Measurements from ENCODE around the gene OGA.
"Not testable (repeated sequence)": the region's sequence is repeated elsewhere in the genome, so short reads cannot be mapped to it uniquely, and the experiment has no call there.

Gene OGA

DNA sequence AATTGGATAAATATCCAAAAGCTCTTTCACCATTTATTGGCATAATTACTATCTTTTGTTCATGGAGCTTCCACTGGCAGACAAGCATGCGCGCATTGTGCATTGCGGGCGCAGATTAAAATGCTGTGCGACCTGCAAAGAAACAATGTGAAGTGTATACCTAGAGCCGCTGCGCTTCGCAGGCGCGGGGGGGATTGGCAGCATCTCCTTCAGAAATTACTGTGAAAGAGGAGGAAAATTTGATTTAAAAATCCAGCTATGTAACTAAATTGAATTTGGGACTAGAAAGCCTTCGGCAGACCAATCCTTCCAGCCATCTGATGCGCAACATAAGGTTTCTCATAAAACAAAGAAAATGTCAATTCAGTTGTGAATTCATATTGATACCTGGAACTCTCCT, 24.7 kb downstream of the OGA start:
- no peak for DNase-seq

DNA sequence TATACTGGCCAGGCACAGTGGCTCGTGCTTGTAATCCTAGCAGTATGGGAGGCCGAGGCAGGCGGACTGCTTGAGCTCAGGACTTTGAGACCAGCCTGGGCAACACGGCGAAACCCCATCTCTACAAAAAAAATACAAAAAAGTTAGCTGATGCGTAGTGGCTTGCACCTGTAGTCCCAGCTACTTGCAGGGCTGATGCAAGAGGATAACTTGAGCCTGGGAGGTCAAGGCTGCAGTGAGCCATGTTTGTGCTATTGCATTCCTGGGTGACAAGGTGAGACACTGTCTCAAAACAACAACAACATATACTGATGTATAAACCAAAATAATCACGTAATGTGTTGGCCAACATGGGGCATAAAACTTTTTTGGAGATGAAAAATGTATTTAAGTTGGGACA, 28.6 kb downstream of the OGA start:
- DNase-seq, result no peak

DNA sequence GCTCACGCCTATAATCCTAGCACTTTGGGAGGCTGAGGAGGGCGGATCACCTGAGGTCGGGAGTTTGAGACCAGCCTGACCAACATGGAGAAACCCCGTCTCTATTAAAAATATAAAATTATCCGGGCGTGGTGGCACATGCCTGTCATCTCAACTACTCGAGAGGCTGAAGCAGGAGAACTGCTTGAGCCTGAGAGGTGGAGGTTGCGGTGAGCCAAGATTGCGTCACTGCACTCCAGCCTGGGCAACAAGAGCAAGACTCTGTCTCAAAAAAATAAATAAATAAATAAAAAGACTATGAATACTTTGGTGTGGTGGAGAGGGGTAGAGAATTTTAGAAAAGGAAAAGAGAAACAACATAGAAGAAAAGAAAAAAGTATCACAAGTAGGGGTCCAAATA, 29.0 kb downstream of the OGA start:
- not testable (repeated sequence) for DNase-seq

DNA sequence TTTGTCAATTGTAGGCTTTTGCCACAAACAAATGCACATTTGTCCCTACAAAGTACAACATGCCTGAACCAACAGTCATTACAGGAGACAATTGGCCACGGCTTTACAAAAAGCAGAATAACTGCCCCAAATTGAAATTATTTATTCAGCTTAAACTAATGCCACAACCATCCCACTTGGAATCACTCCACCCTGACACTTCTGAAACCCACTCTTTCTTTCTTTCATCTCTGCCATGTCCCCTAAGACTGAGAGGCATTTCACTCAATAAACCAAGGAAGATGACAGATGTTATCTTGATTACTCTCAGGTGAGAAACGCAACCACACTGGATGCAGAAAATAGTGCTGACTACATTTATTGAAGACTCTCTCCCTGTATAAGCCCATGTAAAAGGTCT, 32.4 kb downstream of the OGA start:
- DNase-seq, result no peak

DNA sequence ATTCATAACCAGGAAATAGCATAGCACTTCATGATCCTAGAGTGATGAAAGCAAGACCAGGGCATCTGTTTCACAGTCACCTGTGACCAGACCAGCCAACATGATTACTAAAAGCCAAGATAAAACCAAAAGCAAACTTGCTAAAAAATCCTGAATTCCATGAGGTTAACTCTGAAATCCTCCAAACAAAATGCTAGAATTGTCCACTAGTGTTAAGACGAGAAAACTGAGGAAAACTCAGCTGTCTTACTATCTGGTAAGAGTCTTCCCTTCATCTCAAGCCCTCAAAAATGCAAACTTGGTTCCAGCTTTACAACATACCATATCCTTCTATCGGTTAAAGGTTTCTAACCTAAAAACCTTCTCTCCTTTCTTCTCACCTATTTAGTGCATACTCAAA, 33.7 kb downstream of the OGA start:
- DNase-seq, result no peak

DNA sequence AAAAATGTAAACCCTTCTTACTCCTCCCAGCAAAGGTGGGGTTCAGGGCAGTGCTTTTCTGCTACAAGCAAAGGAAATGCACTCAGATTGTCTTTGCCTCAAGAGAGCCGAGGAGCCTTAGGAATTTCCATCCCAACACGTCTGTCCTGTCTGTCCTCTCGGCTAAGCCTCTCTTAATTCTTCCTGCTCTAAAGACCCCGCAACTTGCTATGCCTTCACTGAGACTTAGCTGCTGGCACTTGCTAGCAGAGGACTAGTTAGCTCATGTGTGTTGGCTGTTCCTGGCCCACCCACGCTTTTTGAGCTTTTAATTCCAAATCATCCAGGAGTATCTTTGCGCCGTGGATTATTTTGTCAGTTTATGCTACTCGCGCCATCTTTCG, 34.5 kb downstream of the OGA start:
- no peak for DNase-seq

DNA sequence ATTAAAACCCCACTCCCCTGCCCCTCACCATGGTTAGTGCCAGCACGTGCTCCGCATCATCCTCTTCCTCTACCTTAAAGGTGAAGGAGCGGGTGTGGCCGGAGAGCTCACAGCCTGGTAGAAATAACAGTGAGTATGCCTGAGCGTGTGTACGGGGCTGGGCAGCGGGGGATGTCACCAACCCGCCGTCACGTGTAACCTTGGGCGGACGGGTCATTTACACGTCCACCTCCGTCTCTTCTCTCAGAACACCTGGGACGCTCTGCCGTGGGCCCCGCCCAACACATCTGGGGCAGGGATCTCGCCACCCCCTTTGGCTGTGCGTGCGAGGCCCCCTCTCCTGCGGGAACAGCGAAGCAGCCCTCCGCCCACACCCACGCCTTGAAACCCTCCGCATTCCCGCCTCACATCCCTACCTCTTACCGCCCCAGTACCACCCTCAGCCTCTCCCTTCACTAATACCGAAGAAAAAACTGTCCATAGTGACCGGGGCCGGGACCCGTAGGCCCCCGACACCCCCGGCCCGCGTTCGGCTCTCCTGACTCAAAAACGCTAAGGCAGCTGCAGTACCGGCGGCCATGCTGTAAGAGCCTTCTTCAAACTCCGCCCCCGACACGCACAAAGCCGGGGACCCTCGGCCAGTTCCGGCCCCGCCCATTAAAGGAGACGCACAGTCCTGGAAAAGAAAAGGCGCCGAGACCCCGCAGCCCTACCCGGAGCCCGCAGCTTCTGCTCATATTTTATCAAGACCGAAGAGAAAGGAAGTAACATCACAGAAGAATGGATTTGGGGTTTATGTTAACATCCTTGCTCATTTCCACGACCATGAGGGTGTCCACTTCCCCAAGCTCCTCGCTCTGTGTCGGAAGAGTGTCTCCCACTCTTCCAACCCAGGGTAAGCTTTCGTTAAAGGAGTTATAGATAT, 35.2 kb downstream of the OGA start, which contains the start of gene NPM3:
TSS of gene NPM3 (minus strand) at position 636 of the 925 bp plus-strand sequence. CDS start at position 580, 56 bp downstream.
- DNase-seq, result peak; percentile 73

DNA sequence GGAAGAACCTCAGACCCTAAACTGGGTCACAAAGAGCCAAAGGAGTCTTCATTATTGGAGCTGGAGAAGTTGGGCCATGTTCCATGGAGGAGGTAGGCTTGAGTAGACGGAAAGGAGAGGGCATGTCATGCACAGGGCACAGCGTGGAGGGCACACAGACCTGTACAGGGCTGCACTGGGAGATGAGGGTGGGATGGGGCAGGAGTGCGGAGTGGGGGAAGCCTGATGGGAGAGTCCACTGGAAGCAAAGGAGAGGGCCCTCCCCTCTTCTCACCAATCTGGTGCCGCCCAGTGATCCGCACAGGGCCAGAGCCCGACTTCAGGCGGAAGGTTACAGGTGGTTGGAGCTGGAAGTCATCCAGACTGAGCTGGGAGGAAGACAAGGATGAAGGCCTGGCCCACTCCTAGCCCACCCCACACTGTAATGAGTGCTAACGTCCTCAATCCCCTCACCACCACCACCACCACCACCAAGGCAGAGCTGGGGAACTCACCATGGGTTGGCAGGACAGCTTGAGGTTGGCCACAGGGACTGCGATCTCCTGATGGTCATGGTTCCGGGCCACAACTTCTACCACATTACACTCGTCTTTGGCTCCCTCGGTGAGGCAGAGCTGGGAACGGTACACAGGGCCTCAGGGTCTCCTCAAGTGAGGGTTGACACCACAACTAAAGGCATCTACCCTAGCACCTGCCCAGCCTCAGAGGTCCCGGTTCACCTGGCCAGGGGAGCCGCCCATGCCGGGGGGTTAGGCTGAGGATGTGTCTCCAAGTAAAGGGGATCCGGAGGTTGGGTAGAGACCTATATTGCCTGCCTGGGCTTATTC, 36.0 kb downstream of the OGA start:
- DNase-seq, result no peak

DNA sequence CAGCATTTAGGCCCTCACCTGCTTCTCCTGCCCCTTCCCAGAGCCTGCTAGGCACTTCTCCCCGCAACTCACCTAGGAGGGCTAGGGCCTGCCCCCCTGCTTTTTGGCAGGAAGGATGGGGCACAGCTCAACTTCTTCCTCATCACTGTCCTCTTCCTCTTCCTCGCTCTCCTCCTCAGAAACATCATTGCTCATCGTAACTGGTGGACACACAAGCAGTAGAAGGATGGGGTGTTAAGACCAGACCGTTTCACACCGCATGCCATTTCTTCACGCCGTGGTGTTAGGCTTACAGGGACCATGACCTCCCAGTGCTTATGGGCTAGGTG, 36.6 kb downstream of the OGA start:
- no peak for DNase-seq

DNA sequence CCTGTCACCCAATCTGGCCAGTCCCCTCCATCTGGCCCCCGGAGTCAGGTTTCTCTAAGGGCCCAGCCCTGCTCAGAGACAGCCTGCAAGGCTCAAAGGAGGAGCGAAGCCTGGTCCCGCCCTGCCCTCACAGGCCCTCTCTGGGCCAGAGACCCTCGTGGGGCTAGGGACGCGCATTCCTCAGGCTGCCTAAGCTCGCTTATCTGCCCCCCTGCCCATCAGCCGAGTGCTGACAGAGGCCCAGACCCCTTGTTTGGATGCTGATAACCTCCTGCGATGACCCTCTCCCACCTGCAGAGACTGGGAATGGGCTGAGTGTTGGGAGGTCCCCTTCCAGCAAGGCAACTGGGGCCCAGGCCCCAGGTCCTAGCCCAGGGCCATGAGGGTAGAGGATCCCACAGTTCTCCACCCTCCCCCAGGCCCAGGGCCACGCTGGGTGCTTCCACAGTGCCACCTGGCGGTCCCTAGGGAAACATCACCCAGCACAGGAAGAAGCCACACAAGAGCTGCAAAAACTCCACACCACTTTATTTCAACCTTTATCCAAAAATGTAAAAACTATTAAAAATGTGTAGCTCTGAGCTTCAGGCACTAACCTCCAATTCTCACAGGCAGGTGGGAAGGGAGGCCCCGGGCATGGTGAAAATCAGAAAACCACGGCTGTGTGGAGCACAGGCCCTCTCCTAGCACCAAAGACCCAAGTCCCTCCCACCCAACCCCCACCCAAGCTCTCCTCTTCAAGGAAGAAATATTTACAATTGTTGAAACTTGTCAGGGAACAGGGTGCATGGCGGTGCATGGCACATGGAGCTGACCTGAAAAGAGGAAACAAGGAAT, 37.2 kb downstream of the OGA start:
- peak; percentile 70 for DNase-seq

DNA sequence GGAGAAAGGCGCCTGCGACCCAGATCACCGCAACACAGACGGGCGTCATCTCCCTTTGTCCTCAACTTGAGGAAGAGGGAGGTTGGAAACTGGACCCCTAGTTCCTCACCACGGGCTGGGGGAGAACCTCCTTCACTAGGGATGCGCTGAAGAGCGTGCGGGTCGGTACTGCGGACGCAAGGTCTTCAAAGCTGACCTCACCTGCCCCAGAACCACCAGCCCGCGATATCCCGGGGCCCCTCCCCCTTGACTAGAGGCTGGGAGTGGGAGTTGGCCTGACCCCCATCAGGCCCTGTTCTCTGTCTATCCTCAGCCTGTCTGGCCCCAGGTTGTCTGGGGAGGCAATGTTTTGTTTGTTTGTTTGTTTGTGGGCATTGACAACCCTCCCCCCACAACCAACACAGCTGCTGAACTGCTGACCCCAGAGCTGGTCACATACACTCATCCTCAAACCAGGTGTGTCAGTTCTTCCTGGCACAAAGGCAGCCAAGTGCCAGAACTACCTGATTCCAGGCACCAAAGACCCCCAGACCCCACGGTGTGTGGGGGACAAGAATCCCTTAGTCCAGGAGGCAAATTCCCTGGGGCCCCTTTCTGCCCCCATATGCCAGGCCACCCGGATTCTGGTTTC, 37.9 kb downstream of the OGA start:
- no peak for DNase-seq

DNA sequence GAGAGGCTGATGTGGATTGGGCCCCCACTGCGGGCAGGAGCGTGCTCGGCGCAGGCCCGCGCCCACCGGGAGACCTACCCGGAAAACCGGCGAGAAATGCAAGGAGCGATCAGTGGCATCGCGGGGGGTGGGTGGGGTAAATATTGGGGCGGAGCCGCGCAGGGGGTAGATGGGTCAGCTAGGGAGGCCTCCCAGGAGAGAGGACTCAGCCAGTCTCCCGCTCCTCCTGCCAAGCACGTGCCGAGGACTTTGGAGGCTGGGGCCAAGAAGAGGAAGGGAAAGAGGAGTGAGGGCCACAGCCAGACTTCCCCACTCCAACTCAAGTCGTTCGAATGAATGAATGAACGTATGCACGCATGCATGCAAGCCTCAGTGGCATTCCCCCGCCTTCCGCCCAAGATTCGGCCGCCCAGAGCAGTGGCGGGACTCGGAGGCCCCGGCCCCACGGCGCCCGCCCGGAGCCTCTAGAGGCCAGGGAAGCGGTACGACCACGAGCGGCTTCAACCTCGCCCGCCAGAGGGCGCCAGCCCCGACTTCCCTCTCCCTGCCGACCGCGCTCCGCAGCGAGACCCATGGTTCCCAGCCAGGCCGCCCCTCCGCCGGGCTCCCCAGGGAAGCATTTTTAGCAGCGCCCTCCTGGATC, 38.6 kb downstream of the OGA start:
- peak; percentile 57 for DNase-seq

DNA sequence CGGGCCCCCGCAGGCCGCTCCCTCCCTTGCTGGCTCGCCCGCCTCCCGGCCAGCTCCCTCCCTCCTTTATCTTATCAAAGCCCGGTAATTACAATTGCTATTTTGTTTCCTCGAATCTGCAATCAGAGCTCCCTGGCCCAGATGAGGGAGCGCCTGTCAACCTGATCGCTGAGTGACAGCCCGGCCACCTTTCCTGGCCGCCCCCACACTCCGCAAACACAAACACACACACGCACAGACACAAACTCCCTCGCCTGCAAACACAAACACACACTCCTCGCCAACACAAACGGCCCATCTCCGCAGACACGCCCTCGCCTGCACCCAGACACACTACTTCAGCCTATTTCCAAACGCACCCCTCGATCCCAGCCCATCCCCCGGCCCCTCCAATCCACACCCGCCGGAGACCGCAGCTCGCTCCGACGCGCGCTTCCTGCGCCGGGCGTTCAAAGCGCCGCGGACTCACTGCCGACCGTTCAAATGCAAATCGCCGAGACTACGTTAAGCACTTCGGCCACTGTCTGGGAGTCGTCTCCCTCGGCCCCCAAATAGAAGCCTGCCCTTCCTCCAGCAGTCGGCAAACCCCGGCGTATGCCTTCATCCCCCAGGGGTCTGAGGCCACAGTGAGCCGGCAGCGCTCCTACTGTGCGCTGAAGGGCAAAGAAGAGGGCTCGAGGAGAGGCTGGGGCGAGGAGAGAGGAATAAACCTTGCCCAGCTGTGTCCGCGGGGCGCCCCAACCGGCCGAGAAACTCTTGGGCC, 39.3 kb downstream of the OGA start:
- peak; percentile 69 for DNase-seq

DNA sequence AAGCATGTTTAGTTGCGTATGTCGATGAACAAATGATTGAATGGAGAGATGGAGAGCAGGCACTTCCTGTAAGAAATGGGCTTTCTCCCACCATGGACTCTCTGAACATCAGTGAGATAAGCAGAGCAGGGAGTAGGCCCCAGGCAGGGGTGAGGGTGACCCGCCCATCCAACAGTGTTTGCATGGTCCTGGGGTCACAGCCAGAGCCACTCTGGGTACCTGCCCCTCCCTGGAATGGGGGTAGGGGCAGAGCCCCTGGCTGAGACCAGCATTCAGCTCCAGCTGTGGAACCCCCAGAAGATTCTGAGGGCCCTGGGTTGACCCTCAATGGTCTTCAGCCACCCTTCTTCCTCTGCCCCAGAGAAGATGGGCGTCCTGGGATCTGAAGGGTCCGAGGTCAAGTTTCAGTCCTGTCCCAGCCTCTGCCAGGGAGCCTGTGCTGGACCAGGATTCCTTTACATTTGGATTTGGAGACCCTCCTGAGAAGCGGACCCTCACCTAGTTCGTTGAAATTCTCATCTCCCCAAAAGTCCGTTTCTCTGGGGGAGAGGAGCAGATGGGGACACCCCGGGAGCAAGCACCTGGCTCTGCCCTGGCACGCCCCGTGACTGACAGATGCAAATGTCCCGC, 40.0 kb downstream of the OGA start:
- no peak for DNase-seq

DNA sequence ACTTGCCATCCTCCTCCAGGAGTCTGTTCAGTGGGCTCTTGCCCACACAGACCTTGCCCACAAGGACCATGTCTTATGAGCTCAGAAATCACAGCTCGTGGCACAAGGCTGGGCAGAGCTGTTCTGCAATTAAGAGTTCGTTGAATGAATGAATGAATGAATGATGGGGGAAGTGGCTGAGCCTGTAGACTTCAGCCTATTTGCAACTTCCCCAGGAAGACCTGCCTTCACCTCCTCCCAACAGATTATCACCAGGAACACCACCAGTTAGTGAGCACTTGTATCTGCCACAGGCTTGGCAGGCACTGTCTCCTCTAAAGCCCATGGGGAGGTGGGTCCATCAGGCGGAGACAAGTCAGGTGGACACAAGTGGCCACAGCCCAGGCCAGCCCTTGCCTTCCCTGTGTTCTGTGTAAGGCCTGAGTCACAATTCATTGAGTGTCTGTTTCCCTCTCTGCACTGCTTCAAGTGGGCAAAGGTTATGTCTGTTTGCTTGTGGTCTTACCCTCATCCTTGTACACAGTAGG, 40.6 kb downstream of the OGA start:
- DNase-seq, result no peak

DNA sequence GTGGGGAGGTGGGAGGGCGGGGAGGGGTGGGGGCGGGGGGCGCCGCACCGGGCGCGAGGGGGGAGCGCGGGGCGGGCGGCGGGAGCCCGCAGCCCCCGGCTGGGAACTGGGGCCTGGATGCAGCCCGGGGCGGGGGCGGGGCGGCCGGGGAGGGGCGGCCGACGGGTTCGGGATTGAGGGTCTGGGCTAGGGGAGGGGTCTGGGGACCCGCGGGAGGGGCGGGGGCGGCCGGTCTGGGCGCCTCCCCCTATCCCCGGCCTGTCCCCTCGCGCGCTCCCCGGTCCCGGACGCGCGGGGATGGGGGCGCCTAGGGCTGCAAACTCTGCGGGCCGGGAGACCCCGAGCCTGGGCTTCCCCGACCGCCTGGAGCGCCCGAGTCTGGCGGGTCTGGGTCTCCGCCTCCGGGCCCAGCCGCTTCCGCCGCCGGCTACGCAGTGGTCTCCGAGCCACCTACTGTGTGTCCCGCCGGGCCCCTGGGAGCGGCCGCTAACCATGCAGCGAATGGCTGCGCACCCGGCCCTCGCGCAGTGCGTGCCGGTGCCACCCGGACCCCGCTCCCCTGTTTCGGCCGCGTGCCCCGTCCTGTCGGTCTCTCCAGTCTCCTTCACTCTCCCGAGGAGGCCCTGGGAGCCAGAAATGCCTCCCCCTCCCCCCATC, 42.0 kb downstream of the OGA start:
- no peak for DNase-seq

DNA sequence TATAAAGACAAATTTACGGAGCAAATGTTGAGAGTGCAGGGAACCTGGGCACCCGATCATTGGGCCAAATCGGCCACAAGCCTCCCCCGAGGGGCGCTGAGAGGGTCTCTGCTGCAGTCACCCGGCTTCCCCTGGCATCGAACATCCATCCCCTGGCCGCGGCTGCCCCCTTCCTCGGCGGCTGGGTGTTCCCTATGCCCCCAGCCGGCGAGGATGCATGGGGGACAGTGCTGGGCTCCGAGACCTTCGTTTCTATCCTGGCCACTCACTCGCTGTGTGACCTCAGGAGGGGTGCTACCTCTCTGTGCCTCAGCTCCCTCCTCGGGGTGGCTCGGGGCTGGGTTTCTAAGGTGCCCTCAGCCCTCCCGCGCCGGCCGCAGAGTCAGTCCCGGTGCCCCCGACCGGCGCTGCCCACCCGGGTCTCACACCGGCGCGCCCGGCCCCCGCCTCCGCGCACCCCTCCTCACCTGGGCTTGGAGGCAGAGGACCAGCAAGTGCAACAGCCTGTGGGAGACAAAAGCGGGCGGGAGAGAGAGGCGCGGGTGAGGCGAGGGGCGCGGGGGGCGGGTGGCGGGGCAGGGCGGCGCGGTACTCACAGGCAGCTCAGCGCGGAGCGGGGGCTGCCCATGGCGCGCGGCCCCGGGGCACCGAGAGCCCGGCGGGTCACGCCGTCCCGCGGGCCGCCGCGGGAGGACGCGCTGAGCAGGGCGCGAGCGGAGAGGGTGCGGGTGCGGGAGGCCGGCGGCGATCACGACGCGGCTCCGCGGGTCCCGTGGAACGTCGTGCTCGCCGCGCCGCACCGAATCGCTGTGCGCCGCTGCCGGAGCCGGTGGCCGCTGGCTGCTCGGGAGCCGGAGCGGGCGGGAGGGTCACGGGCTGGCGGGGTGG, 42.7 kb downstream of the OGA start, which contains the start of gene FGF8:
TSS of gene FGF8 (minus strand) at position 842 of the 888 bp plus-strand sequence. CDS start at position 628, 214 bp downstream.
- no peak for DNase-seq

DNA sequence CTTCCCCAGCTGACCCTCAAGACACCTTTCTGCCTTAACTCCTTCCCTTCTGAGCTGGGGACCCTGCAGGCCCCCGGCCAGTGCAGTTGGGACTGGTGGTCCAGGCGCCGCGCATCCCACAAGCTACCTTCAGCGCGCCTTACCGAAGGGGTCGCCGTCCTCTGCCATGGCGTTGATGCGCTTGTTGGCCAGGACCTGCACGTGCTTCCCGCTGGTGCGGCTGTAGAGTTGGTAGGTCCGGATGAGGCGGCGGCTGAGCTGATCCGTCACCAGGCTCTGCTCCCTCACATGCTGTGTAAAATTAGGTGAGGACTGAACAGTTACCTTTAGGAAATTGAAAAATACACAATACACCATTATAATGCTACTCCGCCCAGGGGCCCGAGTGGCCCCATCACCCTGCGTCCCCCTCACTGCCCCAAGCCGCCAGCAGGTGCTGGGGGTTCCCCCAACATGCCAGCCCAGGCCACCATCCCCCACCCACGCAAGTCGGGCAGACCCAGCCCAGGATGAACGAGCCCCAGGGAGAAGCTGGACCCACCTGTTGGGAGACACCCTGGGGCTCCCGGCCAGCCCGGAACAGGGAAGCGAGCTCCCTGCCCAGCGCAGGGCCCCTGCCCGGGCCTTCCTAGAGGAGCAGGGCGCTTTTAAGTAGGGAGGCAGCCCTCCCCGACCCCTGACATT, 43.5 kb downstream of the OGA start:
- no peak for DNase-seq

Measured in NCI-H2171 treated with DMSO at 0.1 percent for 48 hours (cell line).